C4-2B (cell line): ENCODE data around the gene SLC6A6.

Experiments used
- H3K27ac ChIP-seq: fragments of 450-650 bp; 2 replicates; pipeline ENCODE4 v1.5.1; 2017
- CTCF ChIP-seq: fragments of 450-650 bp; conservative IDR thresholded peaks from 2 replicates; pipeline ENCODE4 v1.5.1; 2017; ENCODE audit warnings: mild to moderate bottlenecking
- ZFX ChIP-seq: fragments of 450-650 bp; IDR thresholded peaks from 2 replicates; pipeline ENCODE4 v1.6.1; 2017

The SLC6A6 gene

GRCh38 chr3:14402304-14402811 lies at the start of gene SLC6A6:
SLC6A6 (plus strand) TSS chr3:14402606; CDS start chr3:14443635, 41,029 bp downstream.
- TF ChIP-seq CTCF: peak; percentile 55; the same call in 1 of the 2 replicates
- no peak for TF ChIP-seq ZFX
- peak within 1 kb of the TSS; percentile 76 for H3K27ac ChIP-seq

- no peak overlapping the region for H3K27ac ChIP-seq
- TF ChIP-seq ZFX: no peak
- TF ChIP-seq CTCF: no peak
Observed at GRCh38 chr3:14353502-14353901, 48.9 kb upstream of the SLC6A6 start.

DNA sequence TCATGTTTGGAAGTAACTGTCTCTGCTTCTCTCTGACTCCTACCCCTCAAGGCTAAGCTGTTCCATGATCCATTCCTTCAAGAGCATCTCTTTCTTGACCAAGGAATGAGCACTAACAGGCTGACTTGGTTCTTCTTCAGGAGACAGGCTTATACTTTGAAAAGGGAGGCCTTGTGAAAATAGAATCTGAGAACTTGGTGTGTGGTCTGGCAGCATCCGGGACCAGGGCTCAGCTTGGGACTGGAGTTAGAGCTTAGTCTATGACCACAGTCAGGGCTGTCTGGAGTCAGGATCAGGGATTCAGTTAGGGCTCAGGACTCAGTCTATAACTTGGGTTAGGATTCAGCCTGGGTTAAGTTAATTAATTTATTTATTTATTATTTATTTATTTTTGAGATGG lies 44.9 kb upstream of the SLC6A6 start:
- no peak overlapping the region for H3K27ac ChIP-seq
- TF ChIP-seq ZFX (no peak), CTCF (no peak)

DNA sequence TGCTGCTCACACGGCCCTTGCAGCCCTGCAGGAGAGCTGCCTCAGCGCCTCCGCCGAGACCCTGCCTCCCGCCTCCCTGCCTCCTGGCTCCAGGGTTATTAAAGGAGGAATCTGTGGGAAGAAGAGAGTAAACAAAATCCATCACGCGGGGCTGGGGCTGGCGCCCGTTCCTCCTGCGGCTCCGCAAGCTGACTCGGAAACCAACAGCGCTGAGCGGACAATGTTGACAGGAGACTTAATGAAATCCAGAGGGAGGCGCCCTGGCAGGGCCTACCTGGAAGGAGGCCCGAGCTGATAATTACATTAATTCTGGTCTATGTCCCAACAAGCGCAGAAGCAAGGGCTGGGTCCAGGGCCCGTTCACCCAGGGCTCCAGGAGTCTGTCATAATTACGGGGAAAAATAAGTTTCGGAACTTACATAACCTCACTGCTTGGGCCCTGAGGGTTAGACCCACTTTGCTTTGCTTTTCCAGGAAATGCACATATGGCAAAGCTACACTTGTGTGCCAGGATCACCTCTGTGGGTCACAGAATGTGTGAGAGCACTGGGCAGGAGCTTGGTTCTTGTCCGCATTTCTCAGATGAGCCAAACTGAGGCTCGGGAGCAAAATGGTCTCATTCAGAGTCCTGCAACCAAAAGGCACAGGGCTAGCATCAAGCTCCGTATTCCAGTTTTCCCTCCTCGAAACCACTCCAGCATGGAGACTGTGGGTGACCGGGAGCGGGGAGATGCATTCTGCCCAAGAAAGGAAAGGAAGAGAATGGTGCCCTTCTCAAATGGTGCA lies 43.8 kb upstream of the SLC6A6 start:
- TF ChIP-seq ZFX (no peak), CTCF (no peak)
- peak overlapping the region; percentile 10; the same call in 1 of the 2 replicates for H3K27ac ChIP-seq

GRCh38 chr3:14359348-14359747 lies 43.1 kb upstream of the SLC6A6 start:
- TF ChIP-seq CTCF (no peak), ZFX (no peak)
- H3K27ac ChIP-seq: no peak overlapping the region

DNA sequence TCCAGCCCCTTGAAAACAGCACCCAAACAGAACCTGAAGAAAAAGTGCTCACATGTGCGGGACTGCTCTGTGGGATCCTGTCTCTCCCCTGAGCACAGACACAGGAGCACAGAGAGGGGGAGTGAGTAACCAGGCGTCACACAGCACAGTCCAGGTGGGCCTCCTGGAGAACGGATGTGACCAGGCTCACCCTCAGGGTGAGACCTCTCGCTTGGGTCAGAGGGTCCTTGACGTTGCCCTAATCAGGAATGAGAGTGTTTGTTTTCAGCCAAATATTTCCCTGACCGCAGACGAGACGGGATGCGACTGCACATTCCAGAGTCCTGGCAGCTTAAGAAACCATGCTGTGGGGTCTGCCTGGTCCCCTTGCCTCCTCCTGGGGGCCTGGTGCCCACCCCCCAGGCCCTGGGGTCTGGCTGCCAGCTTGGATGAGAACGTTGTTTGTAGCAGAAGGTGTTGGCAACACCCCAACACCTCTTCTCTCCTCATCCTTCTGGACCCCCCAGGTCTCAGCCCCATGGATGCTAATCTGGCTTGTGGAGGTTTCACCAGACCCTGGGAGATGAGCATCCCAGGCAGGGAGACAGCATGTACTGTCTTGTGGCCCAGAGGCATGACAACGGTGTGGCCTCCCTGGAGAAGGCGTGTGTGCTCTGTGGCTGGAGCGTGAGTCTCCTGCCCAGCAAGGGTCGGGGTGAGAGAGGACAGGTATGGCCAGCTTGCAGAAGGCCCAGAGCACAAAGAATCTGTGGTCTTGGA lies 42.1 kb upstream of the SLC6A6 start:
- no peak overlapping the region for H3K27ac ChIP-seq
- TF ChIP-seq CTCF: no peak
- no peak for TF ChIP-seq ZFX

DNA sequence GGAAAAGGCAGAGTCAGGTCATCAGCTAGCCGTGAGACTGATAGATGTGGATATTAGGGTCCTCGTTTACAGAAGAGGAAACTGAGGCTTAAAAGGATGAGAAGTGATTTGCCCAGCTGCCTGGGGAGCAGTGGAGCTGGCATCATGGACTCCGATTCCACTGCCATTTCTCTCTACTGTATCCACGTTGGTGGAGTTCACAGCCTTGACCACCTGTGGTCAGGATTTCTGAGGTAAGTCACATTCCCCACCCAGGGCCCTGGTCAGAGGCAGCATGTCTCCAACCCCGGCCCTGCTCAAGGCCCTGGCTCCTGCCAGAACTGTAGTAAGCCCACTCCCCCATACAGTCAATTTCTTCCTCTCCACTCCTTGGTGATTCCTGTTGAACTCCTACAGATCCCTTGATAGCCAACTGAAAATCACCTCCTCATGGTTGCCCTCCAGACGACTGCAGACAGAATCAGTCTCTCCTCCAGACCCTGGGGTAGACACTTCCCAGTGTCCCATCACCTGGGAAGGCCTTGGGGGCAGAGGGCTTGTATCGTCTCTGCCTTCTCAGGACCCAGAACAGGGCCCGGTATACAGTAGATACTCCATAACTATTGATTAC lies 41.2 kb upstream of the SLC6A6 start:
- no peak overlapping the region for H3K27ac ChIP-seq
- TF ChIP-seq ZFX (no peak), CTCF (no peak)
